Measurements from ENCODE around the gene ARHGEF10L.

DNA sequence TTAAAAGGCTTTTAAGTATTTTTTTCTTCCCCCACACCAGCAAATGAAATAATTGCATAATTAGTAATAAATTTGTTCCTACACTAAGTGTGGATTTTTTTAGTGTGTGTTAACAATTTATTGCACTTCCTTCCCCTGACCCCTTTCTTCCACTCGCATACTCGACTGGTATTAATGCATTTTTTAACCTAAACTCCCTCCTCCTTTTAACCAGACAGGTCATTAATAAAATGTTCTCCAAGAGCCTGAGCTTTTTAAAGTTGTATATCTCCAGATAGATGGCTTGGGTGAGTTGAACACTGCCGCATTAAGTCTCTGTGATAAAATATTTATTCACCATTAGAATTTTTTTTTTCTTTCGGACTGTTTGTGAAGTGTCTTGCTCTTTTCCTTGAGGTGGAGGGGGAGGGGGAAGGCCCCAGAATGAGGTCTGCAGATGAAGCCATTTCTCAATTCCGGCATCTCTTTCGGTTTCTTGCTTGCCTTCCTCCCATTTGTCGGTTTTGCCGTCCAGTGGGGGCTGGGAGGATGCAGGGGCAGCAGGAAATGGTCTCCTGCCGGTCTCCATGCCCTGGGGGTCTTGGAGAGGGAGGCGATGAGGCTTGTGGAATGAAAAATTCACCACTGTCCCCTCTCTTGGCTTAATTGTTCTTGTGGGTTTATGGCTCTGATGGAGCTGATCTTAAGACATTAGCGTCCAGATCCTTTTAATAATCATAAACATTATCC lies 151.6 kb downstream of the ARHGEF10L start:
- TF ChIP-seq, protein P1, sequence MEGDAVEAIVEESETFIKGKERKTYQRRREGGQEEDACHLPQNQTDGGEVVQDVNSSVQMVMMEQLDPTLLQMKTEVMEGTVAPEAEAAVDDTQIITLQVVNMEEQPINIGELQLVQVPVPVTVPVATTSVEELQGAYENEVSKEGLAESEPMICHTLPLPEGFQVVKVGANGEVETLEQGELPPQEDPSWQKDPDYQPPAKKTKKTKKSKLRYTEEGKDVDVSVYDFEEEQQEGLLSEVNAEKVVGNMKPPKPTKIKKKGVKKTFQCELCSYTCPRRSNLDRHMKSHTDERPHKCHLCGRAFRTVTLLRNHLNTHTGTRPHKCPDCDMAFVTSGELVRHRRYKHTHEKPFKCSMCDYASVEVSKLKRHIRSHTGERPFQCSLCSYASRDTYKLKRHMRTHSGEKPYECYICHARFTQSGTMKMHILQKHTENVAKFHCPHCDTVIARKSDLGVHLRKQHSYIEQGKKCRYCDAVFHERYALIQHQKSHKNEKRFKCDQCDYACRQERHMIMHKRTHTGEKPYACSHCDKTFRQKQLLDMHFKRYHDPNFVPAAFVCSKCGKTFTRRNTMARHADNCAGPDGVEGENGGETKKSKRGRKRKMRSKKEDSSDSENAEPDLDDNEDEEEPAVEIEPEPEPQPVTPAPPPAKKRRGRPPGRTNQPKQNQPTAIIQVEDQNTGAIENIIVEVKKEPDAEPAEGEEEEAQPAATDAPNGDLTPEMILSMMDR (conservative IDR thresholded peaks at IDR 0.05; ENCODE audit: low read depth, low read length), result no peak
- no peak for TF ChIP-seq EZH2 (IDR thresholded peaks at IDR 0.05; ENCODE audit: borderline replicate concordance, low read depth, low read length, poor library complexity, severe bottlenecking)
